Upper lobe of left lung (tissue), 6 donors: ENCODE measurements around the gene COL8A1. TPM values are rescaled to one million over a fixed set of nuclear protein-coding genes. Genes with fewer than 3 reads are reported as not detected.

Source experiments
- ATAC-seq, 2 donors: fragments of 200-7000 bp; cut with Tn5 transposase; one replicate each; pipeline ENCODE4 v1.9.1; 2022; ENCODE audit warnings: mild to moderate bottlenecking in 2 of 2, moderate library complexity in 2 of 2; ENCODE audit not compliant: low FRiP score in 2 of 2
- DNase-seq, 2 donors: peaks; one replicate each; pipeline ENCODE4 v3.0.0-alpha.2; 2019 to 2020
- H3K27ac ChIP-seq, 4 donors: fragments of 200-600 bp; sonication (generic); one replicate each; pipeline ENCODE4 v1.5.1; 2016 to 2019
- H3K27me3 ChIP-seq, 4 donors: fragments of 200-600 bp; sonication (generic); one replicate each; pipeline ENCODE4 v1.5.1; 2017 to 2019
- H3K36me3 ChIP-seq, 4 donors: fragments of 200-600 bp; sonication (generic); one replicate each; pipeline ENCODE4 v1.5.1; 2016 to 2019
- H3K4me1 ChIP-seq, 4 donors: fragments of 200-600 bp; sonication (generic); one replicate each; pipeline ENCODE4 v1.5.1; 2018 to 2019
- H3K4me3 ChIP-seq, 4 donors: fragments of 200-600 bp; sonication (generic); one replicate each; pipeline ENCODE4 v1.5.1; 2017 to 2019; ENCODE audit warnings: mild to moderate bottlenecking in 2 of 4, moderate library complexity in 1 of 4
- H3K9me3 ChIP-seq, 4 donors: fragments of 200-600 bp; sonication (generic); one replicate each; pipeline ENCODE4 v1.5.1; 2018 to 2019
- EP300 ChIP-seq, 4 donors: sonication (generic); formaldehyde crosslinking; IDR thresholded peaks; one replicate each; pipeline ENCODE4 v1.5.1; 2017; ENCODE audit warnings: antibody characterized with exemption in 4 of 4, control low read depth in 2 of 4
- POLR2A ChIP-seq, 4 donors: fragments of 450-650 bp; IDR thresholded peaks; one replicate each; pipeline ENCODE4 v1.5.1; 2016 to 2017; ENCODE audit warnings: antibody characterized with exemption in 4 of 4, mild to moderate bottlenecking in 2 of 4
- POLR2AphosphoS5 ChIP-seq, 2 donors: sonication (generic); formaldehyde crosslinking; IDR thresholded peaks; one replicate each; pipeline ENCODE4 v1.5.1; 2017; ENCODE audit warnings: antibody characterized with exemption in 2 of 2
- WGBS, 2 donors: methylation state at CpG; one replicate each; pipeline ENCODE4 v1.1.5; 2017 to 2018; 5-methylcytosine and 5-hydroxymethylcytosine counted together
- total RNA-seq, 6 donors: library from RNA; depleted of rRNA in 4 of 6; stranded (reverse); fragments of >200 nt in 4 of 6; gene quantifications; one replicate each; pipeline versions ENCODE4 v1.1.0 to v1.2.1, GENCODE V29; 2016 to 2021
- TF ChIP-seq, protein P1 (sequence below), 6 experiments: fragments of 450-650 bp in 4 of 6; fragments of 200-600 bp in 2 of 6; sonication (generic) in 2 of 6; IDR thresholded peaks; one replicate each; pipeline ENCODE4 v1.5.1; 2016 to 2019; ENCODE audit warnings: antibody characterized with exemption in 6 of 6
- donor health status: DM: no; HTN: no; CAD: no; lungs with moderate emphysema.
- donor health status: DM: no; HTN: yes; CAD: no; lungs with severe emphysema.

The COL8A1 gene
- total RNA-seq, 6 donors from 2014 or later: 22.0 to 209 (median 115) TPM

- TF ChIP-seq, protein P1, sequence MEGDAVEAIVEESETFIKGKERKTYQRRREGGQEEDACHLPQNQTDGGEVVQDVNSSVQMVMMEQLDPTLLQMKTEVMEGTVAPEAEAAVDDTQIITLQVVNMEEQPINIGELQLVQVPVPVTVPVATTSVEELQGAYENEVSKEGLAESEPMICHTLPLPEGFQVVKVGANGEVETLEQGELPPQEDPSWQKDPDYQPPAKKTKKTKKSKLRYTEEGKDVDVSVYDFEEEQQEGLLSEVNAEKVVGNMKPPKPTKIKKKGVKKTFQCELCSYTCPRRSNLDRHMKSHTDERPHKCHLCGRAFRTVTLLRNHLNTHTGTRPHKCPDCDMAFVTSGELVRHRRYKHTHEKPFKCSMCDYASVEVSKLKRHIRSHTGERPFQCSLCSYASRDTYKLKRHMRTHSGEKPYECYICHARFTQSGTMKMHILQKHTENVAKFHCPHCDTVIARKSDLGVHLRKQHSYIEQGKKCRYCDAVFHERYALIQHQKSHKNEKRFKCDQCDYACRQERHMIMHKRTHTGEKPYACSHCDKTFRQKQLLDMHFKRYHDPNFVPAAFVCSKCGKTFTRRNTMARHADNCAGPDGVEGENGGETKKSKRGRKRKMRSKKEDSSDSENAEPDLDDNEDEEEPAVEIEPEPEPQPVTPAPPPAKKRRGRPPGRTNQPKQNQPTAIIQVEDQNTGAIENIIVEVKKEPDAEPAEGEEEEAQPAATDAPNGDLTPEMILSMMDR (IDR thresholded peaks at IDR 0.05): no peak
- TF ChIP-seq EP300 (IDR thresholded peaks at IDR 0.05) (no peak), POLR2A (IDR thresholded peaks at IDR 0.05) (no peak), POLR2AphosphoS5 (IDR thresholded peaks at IDR 0.05) (no peak)
- ATAC-seq: no peak
- 90 to 100% methylated on average over 1 of the region's 1 CpG for WGBS, 2 donors
- no peak for DNase-seq
- Histone ChIP-seq H3K9me3 (no peaks in the 10 kb centered on the region), H3K4me1 (no peaks in the 10 kb centered on the region), H3K36me3 (no peaks in the 10 kb centered on the region), H3K4me3 (no peak overlapping the region), H3K27me3 (no peaks in the 10 kb centered on the region), H3K27ac (no peak overlapping the region)
Observed at GRCh38 chr3:99762901-99763300, 124.5 kb downstream of the COL8A1 start.

- no peaks in the 10 kb centered on the region for H3K9me3 ChIP-seq
- H3K36me3 ChIP-seq: no peaks in the 10 kb centered on the region
- no peak overlapping the region for H3K27ac ChIP-seq
- H3K27me3 ChIP-seq: no peaks in the 10 kb centered on the region
- H3K4me1 ChIP-seq: no peaks in the 10 kb centered on the region
- TF ChIP-seq EP300 (IDR thresholded peaks at IDR 0.05) (no peak), POLR2AphosphoS5 (IDR thresholded peaks at IDR 0.05) (no peak), POLR2A (IDR thresholded peaks at IDR 0.05) (no peak)
- TF ChIP-seq, protein P1 (IDR thresholded peaks at IDR 0.05): no peak
- 92 to 97% methylated on average over 5 of the region's 5 CpGs for WGBS, 2 donors
- no peak for ATAC-seq
- no peak for DNase-seq
- H3K4me3 ChIP-seq: no peak overlapping the region
Observed at GRCh38 chr3:99764377-99764776, 126.0 kb downstream of the COL8A1 start.

DNA sequence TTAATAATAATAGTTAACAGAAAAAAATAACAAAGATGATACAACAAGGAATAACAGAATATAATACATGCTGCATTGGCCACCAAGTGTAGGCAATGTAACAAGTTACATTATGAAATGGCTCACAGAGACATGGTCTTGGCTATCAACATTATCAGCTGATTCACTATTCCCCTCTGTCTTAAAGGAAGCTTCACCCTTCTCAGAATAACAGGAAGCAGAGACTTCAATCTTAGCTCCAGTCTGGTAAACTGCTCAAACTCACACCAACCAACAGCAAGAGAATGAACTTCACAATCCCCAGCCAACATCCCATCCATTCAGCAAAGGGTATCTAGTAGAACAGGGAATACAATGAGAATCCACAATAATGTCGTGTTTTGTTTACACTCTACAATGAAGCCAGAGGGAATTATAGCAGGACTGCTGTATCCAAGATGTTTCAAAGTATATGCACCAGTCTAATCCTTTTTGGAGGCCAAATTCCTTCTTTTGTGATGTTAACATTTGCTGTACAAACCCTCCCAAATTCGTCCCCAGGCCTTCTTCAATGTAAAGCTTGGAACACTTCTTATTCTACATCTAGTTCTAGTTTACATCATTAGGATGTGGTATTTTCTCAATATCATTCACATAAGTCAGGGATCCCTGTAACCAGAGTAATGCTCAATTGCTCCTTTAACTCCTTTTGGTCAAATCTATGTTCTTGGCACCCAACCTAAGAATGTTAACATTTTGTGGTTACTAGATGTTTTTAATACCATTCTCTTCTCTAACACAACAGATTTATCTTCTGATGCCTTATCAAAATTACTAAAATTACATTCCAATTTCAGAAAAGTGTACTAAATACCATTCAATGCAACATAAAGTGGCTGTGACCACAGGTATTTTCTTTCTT, 126.9 kb downstream of the COL8A1 start:
- no peaks in the 10 kb centered on the region for H3K4me1 ChIP-seq
- no peak overlapping the region for H3K27ac ChIP-seq
- DNase-seq (no peak), ATAC-seq (no peak)
- H3K9me3 ChIP-seq: no peaks in the 10 kb centered on the region
- no peaks in the 10 kb centered on the region for H3K27me3 ChIP-seq
- no peaks in the 10 kb centered on the region for H3K36me3 ChIP-seq
- TF ChIP-seq POLR2AphosphoS5 (IDR thresholded peaks at IDR 0.05): no peak
- TF ChIP-seq, protein P1 (IDR thresholded peaks at IDR 0.05): no peak
- no peak for TF ChIP-seq EP300 (IDR thresholded peaks at IDR 0.05)
- no peak for TF ChIP-seq POLR2A (IDR thresholded peaks at IDR 0.05)
- 66 to 71% methylated on average over 2 of the region's 2 CpGs for WGBS, 2 donors
- H3K4me3 ChIP-seq: no peak overlapping the region

GRCh38 chr3:99767291-99767690, 128.9 kb downstream of the COL8A1 start:
- TF ChIP-seq, protein P1 (IDR thresholded peaks at IDR 0.05): no peak
- TF ChIP-seq POLR2AphosphoS5 (IDR thresholded peaks at IDR 0.05): no peak
- no peak for TF ChIP-seq POLR2A (IDR thresholded peaks at IDR 0.05)
- TF ChIP-seq EP300 (IDR thresholded peaks at IDR 0.05): no peak
- no peaks in the 10 kb centered on the region for H3K4me1 ChIP-seq
- no peak overlapping the region for H3K27ac ChIP-seq
- ATAC-seq (no peak), DNase-seq (no peak)
- no peak overlapping the region for H3K4me3 ChIP-seq
- no peaks in the 10 kb centered on the region for H3K27me3 ChIP-seq
- H3K36me3 ChIP-seq: no peaks in the 10 kb centered on the region
- no peaks in the 10 kb centered on the region for H3K9me3 ChIP-seq
- WGBS, 2 donors: 83 to 95% methylated on average over 2 of the region's 2 CpGs

DNA sequence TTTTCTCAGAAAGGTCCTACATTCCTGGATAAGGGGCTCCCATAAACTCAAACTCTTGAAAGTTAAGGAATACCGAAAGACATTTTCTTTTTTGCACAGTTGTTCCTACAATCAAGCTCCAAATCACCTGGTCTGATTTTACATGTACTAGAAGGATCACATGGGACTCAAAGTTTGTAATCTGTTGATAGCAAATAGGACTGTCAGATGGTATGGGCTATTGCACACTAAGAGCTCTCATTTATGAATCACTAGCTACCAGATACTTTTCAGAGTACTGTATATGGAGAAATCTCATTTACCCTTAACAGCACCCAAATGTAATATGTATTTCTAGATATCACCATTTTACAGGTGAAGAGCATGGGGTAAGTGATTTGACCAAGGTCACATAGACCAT, 129.7 kb downstream of the COL8A1 start:
- Histone ChIP-seq H3K27me3 (no peaks in the 10 kb centered on the region), H3K36me3 (no peaks in the 10 kb centered on the region), H3K9me3 (no peaks in the 10 kb centered on the region), H3K4me1 (no peaks in the 10 kb centered on the region), H3K4me3 (no peak overlapping the region), H3K27ac (no peak overlapping the region)
- ATAC-seq (no peak), DNase-seq (no peak)
- TF ChIP-seq, protein P1 (IDR thresholded peaks at IDR 0.05): no peak
- TF ChIP-seq POLR2AphosphoS5 (IDR thresholded peaks at IDR 0.05) (no peak), POLR2A (IDR thresholded peaks at IDR 0.05) (no peak), EP300 (IDR thresholded peaks at IDR 0.05) (no peak)
- WGBS, 2 donors: 93 to 100% methylated on average over 1 of the region's 1 CpG
